ENCODE results near the gene SRMS. TPM values are rescaled to one million over a fixed set of nuclear protein-coding genes. Genes with fewer than 3 reads are reported as not detected.
A peak's percentile ranks its signal among the peaks of the same experiment; 100 is the strongest.

SRMS gene, protein sequence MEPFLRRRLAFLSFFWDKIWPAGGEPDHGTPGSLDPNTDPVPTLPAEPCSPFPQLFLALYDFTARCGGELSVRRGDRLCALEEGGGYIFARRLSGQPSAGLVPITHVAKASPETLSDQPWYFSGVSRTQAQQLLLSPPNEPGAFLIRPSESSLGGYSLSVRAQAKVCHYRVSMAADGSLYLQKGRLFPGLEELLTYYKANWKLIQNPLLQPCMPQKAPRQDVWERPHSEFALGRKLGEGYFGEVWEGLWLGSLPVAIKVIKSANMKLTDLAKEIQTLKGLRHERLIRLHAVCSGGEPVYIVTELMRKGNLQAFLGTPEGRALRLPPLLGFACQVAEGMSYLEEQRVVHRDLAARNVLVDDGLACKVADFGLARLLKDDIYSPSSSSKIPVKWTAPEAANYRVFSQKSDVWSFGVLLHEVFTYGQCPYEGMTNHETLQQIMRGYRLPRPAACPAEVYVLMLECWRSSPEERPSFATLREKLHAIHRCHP
- total RNA-seq = not detected in 2 replicates

DNA sequence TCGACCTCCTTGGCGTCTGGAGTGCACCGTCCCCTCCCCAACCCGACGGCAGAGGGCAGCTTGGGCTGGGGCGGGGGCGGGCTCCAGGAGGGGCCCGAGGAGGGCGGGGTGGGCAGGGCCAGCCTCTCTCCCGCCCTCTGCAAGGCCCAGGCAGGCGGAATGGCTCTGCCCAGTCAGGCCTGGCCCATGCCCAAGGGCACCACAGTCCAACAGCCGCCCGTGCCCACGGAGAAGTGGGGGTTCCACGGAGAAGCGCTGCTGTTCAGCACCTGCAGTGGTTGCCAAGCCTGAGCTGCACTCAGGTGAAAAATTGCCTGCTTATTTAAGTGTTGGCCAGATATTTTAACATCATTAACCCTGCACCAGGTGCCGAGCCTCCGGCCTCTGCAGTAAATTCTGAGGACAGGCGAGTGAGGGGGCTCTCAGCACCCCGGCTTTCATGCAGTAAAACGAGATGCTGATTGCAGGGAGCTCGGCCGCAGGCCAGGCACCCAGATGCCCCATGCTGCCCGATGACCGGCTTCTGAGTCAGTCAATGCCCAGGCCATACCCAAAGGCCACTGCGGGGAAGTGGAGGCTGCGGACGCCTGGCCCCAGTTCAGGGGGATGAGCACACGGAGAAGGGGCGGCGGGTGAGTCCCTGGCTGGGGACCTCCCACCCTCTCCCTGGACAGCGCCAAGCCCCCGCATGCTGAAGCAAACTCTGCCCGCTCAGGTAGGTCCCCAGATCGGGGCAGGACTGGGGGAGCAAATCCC, at the start of gene SRMS:
Gene SRMS, minus strand, starts transcription at position 25 of the 756 bp plus-strand sequence. CDS start 286 bp downstream, outside the sequence.
- no peak for DNase-seq (ENCODE audit: insufficient read length, low spot score, missing footprints)
- H3K4me1 ChIP-seq (ENCODE audit: insufficient read depth, low read length) = no peaks in the 10 kb centered on the region
- H2AFZ ChIP-seq (ENCODE audit: low read length) = no peak within 1 kb of the TSS
- TF ChIP-seq, protein P1, sequence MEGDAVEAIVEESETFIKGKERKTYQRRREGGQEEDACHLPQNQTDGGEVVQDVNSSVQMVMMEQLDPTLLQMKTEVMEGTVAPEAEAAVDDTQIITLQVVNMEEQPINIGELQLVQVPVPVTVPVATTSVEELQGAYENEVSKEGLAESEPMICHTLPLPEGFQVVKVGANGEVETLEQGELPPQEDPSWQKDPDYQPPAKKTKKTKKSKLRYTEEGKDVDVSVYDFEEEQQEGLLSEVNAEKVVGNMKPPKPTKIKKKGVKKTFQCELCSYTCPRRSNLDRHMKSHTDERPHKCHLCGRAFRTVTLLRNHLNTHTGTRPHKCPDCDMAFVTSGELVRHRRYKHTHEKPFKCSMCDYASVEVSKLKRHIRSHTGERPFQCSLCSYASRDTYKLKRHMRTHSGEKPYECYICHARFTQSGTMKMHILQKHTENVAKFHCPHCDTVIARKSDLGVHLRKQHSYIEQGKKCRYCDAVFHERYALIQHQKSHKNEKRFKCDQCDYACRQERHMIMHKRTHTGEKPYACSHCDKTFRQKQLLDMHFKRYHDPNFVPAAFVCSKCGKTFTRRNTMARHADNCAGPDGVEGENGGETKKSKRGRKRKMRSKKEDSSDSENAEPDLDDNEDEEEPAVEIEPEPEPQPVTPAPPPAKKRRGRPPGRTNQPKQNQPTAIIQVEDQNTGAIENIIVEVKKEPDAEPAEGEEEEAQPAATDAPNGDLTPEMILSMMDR (IDR thresholded peaks at IDR 0.05; ENCODE audit: extremely low read depth, low read depth, low read length) = no peak
- no peak within 1 kb of the TSS for H3K4me3 ChIP-seq (ENCODE audit: insufficient read depth, low read length)
- H3K79me2 ChIP-seq (ENCODE audit: insufficient read depth, low read length) = no peaks in the 10 kb centered on the region
- H3K36me3 ChIP-seq (ENCODE audit: insufficient read depth, low read length) = no peaks in the 10 kb centered on the region
- H3K27me3 ChIP-seq (ENCODE audit: insufficient read depth, low read length) = peaks cover 22% of the 10 kb centered on the region
- no peak within 1 kb of the TSS for H3K4me2 ChIP-seq (ENCODE audit: insufficient read depth, low read length)
- H3K27ac ChIP-seq (ENCODE audit: low read depth, low read length) = no peak within 1 kb of the TSS
- no peaks in the 10 kb centered on the region for H4K20me1 ChIP-seq (ENCODE audit: insufficient read depth, low read length)
- no peaks in the 10 kb centered on the region for H3K9me3 ChIP-seq (ENCODE audit: low read depth, low read length)

DNA sequence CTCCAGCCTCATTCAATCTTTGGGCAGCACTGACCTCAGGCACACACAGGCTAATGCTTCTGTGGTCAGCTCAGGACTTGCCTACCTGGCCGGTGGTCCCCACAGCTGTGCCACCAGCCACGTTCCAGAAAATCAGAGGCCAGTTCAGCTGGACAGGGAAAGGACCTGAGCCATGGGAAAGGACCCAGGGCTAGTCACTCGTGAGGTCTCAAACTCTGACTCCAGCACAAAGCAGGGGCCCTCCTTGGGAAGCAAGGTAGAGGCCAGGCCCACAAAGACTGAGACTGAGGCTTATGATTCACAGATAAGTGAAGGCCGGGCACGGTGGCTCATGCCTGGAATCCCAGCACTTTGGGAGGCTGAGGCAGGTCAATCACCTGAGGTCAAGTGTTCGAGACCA, 48.9 kb upstream of the SRMS start:
- Histone ChIP-seq H2AFZ (ENCODE audit: low read length) (no peak overlapping the region), H3K27ac (ENCODE audit: low read depth, low read length) (no peak overlapping the region), H3K4me2 (ENCODE audit: insufficient read depth, low read length) (no peak overlapping the region), H3K4me3 (ENCODE audit: insufficient read depth, low read length) (no peak overlapping the region), H4K20me1 (ENCODE audit: insufficient read depth, low read length) (peaks cover 23% of the 10 kb centered on the region), H3K79me2 (ENCODE audit: insufficient read depth, low read length) (no peaks in the 10 kb centered on the region), H3K4me1 (ENCODE audit: insufficient read depth, low read length) (peaks cover 8% of the 10 kb centered on the region), H3K9me3 (ENCODE audit: low read depth, low read length) (no peaks in the 10 kb centered on the region), H3K27me3 (ENCODE audit: insufficient read depth, low read length) (no peaks in the 10 kb centered on the region), H3K36me3 (ENCODE audit: insufficient read depth, low read length) (peaks cover 39% of the 10 kb centered on the region)
- TF ChIP-seq, protein P1 (IDR thresholded peaks at IDR 0.05; ENCODE audit: extremely low read depth, low read depth, low read length) = no peak
- peak; percentile 25 for DNase-seq (ENCODE audit: insufficient read length, low spot score, missing footprints)

GRCh38 chr20:63595416-63596127, 48.0 kb upstream of the SRMS start:
- DNase-seq (ENCODE audit: insufficient read length, low spot score, missing footprints) = no peak

More at GRCh38 chr20:63595416-63596127, 48.0 kb upstream of the SRMS start:
- peaks cover 8% of the 10 kb centered on the region for H3K4me1 ChIP-seq (ENCODE audit: insufficient read depth, low read length)
- no peaks in the 10 kb centered on the region for H3K79me2 ChIP-seq (ENCODE audit: insufficient read depth, low read length)
- no peaks in the 10 kb centered on the region for H3K27me3 ChIP-seq (ENCODE audit: insufficient read depth, low read length)
- H4K20me1 ChIP-seq (ENCODE audit: insufficient read depth, low read length) = peaks cover 23% of the 10 kb centered on the region
- no peaks in the 10 kb centered on the region for H3K9me3 ChIP-seq (ENCODE audit: low read depth, low read length)
- H3K4me2 ChIP-seq (ENCODE audit: insufficient read depth, low read length) = no peak overlapping the region
- no peak overlapping the region for H3K27ac ChIP-seq (ENCODE audit: low read depth, low read length)
- peaks cover 37% of the 10 kb centered on the region for H3K36me3 ChIP-seq (ENCODE audit: insufficient read depth, low read length)
- H3K4me3 ChIP-seq (ENCODE audit: insufficient read depth, low read length) = no peak overlapping the region
- H2AFZ ChIP-seq (ENCODE audit: low read length) = no peak overlapping the region
- TF ChIP-seq, protein P1 (IDR thresholded peaks at IDR 0.05; ENCODE audit: extremely low read depth, low read depth, low read length) = no peak

Measured in osteoblast (primary cell).